ENCODE data around the gene CERS5. TPM values are rescaled to one million over a fixed set of nuclear protein-coding genes. Genes with fewer than 3 reads are reported as not detected.

Gene CERS5
- total and polyA plus RNA-seq, 5 donors from 2014 or later = 45.4 to 61.9 (median 57.1) TPM

DNA sequence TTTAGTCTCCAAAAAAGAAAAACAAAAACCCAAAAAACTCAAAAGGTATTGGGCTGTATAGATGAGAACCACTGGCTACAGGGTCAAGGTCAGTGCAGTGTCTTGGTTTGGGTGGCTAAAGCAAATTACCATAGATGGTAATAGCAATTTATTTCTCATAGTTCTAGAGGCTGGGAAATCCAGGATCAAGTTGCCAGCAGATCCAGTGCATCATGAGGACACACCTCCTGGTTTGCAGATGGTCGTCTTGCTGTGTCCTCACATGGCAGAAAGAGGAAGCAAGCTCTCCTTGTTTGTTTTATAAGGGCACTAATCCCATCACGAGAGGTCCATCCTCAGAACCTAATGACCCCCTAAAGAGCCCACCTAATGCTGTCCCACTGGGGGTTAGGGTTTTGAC lies 44.0 kb downstream of the CERS5 start:
- Mint-ChIP-seq H3K27me3 (no peaks in the 10 kb centered on the region), H3K9me3 (no peaks in the 10 kb centered on the region), H3K4me1 (peaks cover 5 to 43% (median 22%) of the 10 kb centered on the region in 4 donors), H3K36me3 (peaks cover 35% of the 10 kb centered on the region), H3K27ac (no peak overlapping the region), H3K4me3 (no peak overlapping the region)
- Histone ChIP-seq H3K27me3 (ENCODE audit: control insufficient read depth, insufficient read depth, low read length) (no peaks in the 10 kb centered on the region), H3K4me1 (ENCODE audit: control insufficient read depth, insufficient read depth, low read length, poor library complexity, severe bottlenecking) (peaks cover 7% of the 10 kb centered on the region), H3K36me3 (ENCODE audit: control insufficient read depth, insufficient read depth, low read length) (peaks cover 75% of the 10 kb centered on the region), H3K27ac (ENCODE audit: insufficient read depth, low read length, poor library complexity, severe bottlenecking) (no peak overlapping the region), H3K9me3 (ENCODE audit: control insufficient read depth in 2 of 2, low read length in 2 of 2) (no peaks in the 10 kb centered on the region), H3K4me3 (ENCODE audit: low read depth, low read length) (no peak overlapping the region)
- DNase-seq = no peak
- no peak for ATAC-seq (ENCODE audit: low read depth in 2 of 2)

GRCh38 chr12:50121641-50122040 lies 45.5 kb downstream of the CERS5 start:
- ATAC-seq (ENCODE audit: low read depth in 2 of 2) = no peak
- Mint-ChIP-seq H3K4me3 (peak overlapping the region in 1 of 4 donors; percentile 5), H3K4me1 (peaks cover 5 to 48% (median 22%) of the 10 kb centered on the region in 4 donors), H3K27me3 (no peaks in the 10 kb centered on the region), H3K36me3 (peaks cover 33% of the 10 kb centered on the region), H3K9me3 (no peaks in the 10 kb centered on the region), H3K27ac (peak overlapping the region in 2 of 3 donors; percentile 11 to 70)
- Histone ChIP-seq H3K9me3 (ENCODE audit: control insufficient read depth in 2 of 2, low read length in 2 of 2) (no peaks in the 10 kb centered on the region), H3K27ac (ENCODE audit: insufficient read depth, low read length, poor library complexity, severe bottlenecking) (no peak overlapping the region), H3K36me3 (ENCODE audit: control insufficient read depth, insufficient read depth, low read length) (peaks cover 68% of the 10 kb centered on the region), H3K4me3 (ENCODE audit: low read depth, low read length) (no peak overlapping the region), H3K4me1 (ENCODE audit: control insufficient read depth, insufficient read depth, low read length, poor library complexity, severe bottlenecking) (peaks cover 15% of the 10 kb centered on the region), H3K27me3 (ENCODE audit: control insufficient read depth, insufficient read depth, low read length) (no peaks in the 10 kb centered on the region)
- no peak for DNase-seq

DNA sequence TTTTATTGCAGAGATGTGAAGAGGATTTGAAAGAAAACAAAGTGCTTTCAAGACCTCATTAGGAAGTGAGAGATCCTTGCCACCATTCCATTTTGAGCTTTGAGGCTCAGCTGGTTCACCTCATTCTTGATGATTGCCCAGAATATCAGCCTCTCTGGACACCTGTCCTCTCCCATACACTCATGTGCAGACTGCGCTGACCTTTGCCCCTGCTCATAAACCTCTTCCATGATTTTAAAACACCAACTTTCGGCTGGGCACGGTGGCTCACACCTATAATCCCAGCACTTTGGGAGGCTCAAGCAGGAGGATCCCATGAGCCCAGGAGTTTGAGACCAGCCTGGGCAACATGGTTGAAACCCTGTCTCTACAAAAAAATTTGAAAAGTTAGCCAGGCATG lies 46.2 kb downstream of the CERS5 start:
- no peak for DNase-seq
- Mint-ChIP-seq H3K27ac (peak overlapping the region in 1 of 3 donors; percentile 11), H3K27me3 (no peaks in the 10 kb centered on the region), H3K4me1 (peaks cover 5 to 53% (median 27%) of the 10 kb centered on the region in 4 donors), H3K9me3 (no peaks in the 10 kb centered on the region), H3K4me3 (no peak overlapping the region), H3K36me3 (peaks cover 37% of the 10 kb centered on the region)
- no peak for ATAC-seq (ENCODE audit: low read depth in 2 of 2)
- Histone ChIP-seq H3K36me3 (ENCODE audit: control insufficient read depth, insufficient read depth, low read length) (peaks cover 72% of the 10 kb centered on the region), H3K4me1 (ENCODE audit: control insufficient read depth, insufficient read depth, low read length, poor library complexity, severe bottlenecking) (peaks cover 19% of the 10 kb centered on the region), H3K4me3 (ENCODE audit: low read depth, low read length) (no peak overlapping the region), H3K27ac (ENCODE audit: insufficient read depth, low read length, poor library complexity, severe bottlenecking) (no peak overlapping the region), H3K9me3 (ENCODE audit: control insufficient read depth in 2 of 2, low read length in 2 of 2) (no peaks in the 10 kb centered on the region), H3K27me3 (ENCODE audit: control insufficient read depth, insufficient read depth, low read length) (no peaks in the 10 kb centered on the region)

GRCh38 chr12:50120521-50120920 lies 46.6 kb downstream of the CERS5 start:
- no peaks in the 10 kb centered on the region for H3K27me3 Mint-ChIP-seq
- Histone ChIP-seq H3K4me1 (ENCODE audit: control insufficient read depth, insufficient read depth, low read length, poor library complexity, severe bottlenecking) (peaks cover 19% of the 10 kb centered on the region), H3K36me3 (ENCODE audit: control insufficient read depth, insufficient read depth, low read length) (peaks cover 76% of the 10 kb centered on the region), H3K4me3 (ENCODE audit: low read depth, low read length) (no peak overlapping the region), H3K27ac (ENCODE audit: insufficient read depth, low read length, poor library complexity, severe bottlenecking) (no peak overlapping the region), H3K9me3 (ENCODE audit: control insufficient read depth in 2 of 2, low read length in 2 of 2) (no peaks in the 10 kb centered on the region), H3K27me3 (ENCODE audit: control insufficient read depth, insufficient read depth, low read length) (no peaks in the 10 kb centered on the region)
- DNase-seq = no peak
- H3K36me3 Mint-ChIP-seq = peaks cover 37% of the 10 kb centered on the region
- no peaks in the 10 kb centered on the region for H3K9me3 Mint-ChIP-seq
- no peak overlapping the region for H3K4me3 Mint-ChIP-seq
- peaks cover 5 to 53% (median 27%) of the 10 kb centered on the region in 4 donors for H3K4me1 Mint-ChIP-seq
- H3K27ac Mint-ChIP-seq = no peak overlapping the region
- ATAC-seq (ENCODE audit: low read depth in 2 of 2) = no peak

DNA sequence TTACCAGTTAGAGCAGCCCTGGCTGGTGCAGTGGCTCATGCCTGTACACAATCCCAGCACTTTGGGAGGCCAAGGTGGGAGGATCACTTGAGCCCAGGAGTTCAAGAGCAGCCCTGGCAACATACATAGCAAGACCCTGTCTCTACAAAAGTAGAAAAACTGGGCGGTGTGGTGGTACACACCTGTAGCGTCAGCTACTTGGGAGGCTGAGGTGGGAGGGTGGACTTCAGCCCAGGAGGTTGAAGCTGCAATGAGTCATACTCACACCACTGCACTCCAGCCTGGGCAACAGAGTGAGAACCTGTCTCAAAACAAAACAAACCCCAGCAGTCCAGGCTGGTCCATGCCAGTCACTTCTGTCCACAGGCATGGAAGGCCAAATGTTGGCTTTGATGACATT lies 47.8 kb downstream of the CERS5 start:
- Histone ChIP-seq H3K4me3 (ENCODE audit: low read depth, low read length) (no peak overlapping the region), H3K27me3 (ENCODE audit: control insufficient read depth, insufficient read depth, low read length) (no peaks in the 10 kb centered on the region), H3K36me3 (ENCODE audit: control insufficient read depth, insufficient read depth, low read length) (peaks cover 69% of the 10 kb centered on the region), H3K9me3 (ENCODE audit: control insufficient read depth in 2 of 2, low read length in 2 of 2) (no peaks in the 10 kb centered on the region), H3K27ac (ENCODE audit: insufficient read depth, low read length, poor library complexity, severe bottlenecking) (no peak overlapping the region), H3K4me1 (ENCODE audit: control insufficient read depth, insufficient read depth, low read length, poor library complexity, severe bottlenecking) (peaks cover 16% of the 10 kb centered on the region)
- H3K4me1 Mint-ChIP-seq = peaks cover 8 to 52% (median 23%) of the 10 kb centered on the region in 4 donors
- no peak for DNase-seq
- H3K4me3 Mint-ChIP-seq = peak overlapping the region in 1 of 4 donors; percentile 26
- H3K9me3 Mint-ChIP-seq = no peaks in the 10 kb centered on the region
- no peak for ATAC-seq (ENCODE audit: low read depth in 2 of 2)
- peaks cover 39% of the 10 kb centered on the region for H3K36me3 Mint-ChIP-seq
- H3K27ac Mint-ChIP-seq = no peak overlapping the region
- no peaks in the 10 kb centered on the region for H3K27me3 Mint-ChIP-seq

DNA sequence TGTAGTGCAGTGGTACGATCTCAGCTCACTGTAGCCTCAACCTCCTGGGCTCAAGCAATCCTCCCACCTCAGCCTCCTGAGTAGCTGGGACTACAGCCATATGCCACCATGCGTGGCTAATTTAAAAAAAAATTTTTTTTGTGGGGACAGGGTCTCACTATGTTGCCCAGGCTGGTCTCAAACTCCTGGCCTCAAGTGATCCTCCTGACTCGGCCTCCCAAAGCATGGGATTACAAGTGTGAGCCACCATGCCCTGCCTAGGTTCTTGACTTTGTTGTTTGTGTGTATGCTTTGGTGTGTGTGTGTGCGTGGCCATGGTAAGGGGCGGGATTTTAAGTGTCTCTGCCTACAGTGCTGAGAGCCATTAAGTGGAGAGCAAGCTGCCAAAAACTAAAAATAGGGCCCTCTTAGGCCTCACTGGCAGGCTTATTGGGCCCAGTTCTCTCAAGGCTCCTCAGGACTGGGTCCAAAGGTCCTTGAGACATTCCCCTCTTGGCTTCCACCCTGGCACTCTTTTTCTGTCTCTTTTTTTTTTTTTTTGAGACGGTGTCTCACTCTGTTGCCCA lies 50.0 kb downstream of the CERS5 start:
- Mint-ChIP-seq H3K4me3 (peak overlapping the region in 3 of 4 donors; percentile 62 to 74 (median 68)), H3K4me1 (peaks cover 5 to 60% (median 31%) of the 10 kb centered on the region in 4 donors), H3K27ac (peak overlapping the region in 2 of 3 donors; percentile 32 to 52), H3K36me3 (peaks cover 36% of the 10 kb centered on the region), H3K9me3 (no peaks in the 10 kb centered on the region), H3K27me3 (no peaks in the 10 kb centered on the region)
- H3K9me3 ChIP-seq (ENCODE audit: control insufficient read depth in 2 of 2, low read length in 2 of 2) = no peaks in the 10 kb centered on the region
- H3K4me1 ChIP-seq (ENCODE audit: control insufficient read depth, insufficient read depth, low read length, poor library complexity, severe bottlenecking) = peaks cover 33% of the 10 kb centered on the region
- H3K4me3 ChIP-seq (ENCODE audit: low read depth, low read length) = peak overlapping the region; percentile 13
- ATAC-seq (ENCODE audit: low read depth in 2 of 2) (no peak), DNase-seq (no peak)
- no peaks in the 10 kb centered on the region for H3K27me3 ChIP-seq (ENCODE audit: control insufficient read depth, insufficient read depth, low read length)
- no peak overlapping the region for H3K27ac ChIP-seq (ENCODE audit: insufficient read depth, low read length, poor library complexity, severe bottlenecking)
- peaks cover 50% of the 10 kb centered on the region for H3K36me3 ChIP-seq (ENCODE audit: control insufficient read depth, insufficient read depth, low read length)

- Histone ChIP-seq H3K4me3 (ENCODE audit: low read depth, low read length) (peak overlapping the region; percentile 95), H3K36me3 (ENCODE audit: control insufficient read depth, insufficient read depth, low read length) (peaks cover 16% of the 10 kb centered on the region), H3K9me3 (ENCODE audit: control insufficient read depth in 2 of 2, low read length in 2 of 2) (no peaks in the 10 kb centered on the region), H3K4me1 (ENCODE audit: control insufficient read depth, insufficient read depth, low read length, poor library complexity, severe bottlenecking) (peaks cover 45% of the 10 kb centered on the region), H3K27ac (ENCODE audit: insufficient read depth, low read length, poor library complexity, severe bottlenecking) (peak overlapping the region; percentile 94), H3K27me3 (ENCODE audit: control insufficient read depth, insufficient read depth, low read length) (no peaks in the 10 kb centered on the region)
- peak overlapping the region; percentile 97 to 99 (median 98) for H3K4me3 Mint-ChIP-seq
- peak overlapping the region; percentile 99 to 100 (median 100) for H3K27ac Mint-ChIP-seq
- peaks cover 24% of the 10 kb centered on the region for H3K36me3 Mint-ChIP-seq
- DNase-seq = no peak
- H3K9me3 Mint-ChIP-seq = no peaks in the 10 kb centered on the region
- no peak for ATAC-seq (ENCODE audit: low read depth in 2 of 2)
- H3K27me3 Mint-ChIP-seq = no peaks in the 10 kb centered on the region
- peaks cover 5 to 55% (median 40%) of the 10 kb centered on the region in 4 donors for H3K4me1 Mint-ChIP-seq
Observed at GRCh38 chr12:50112456-50113218, 54.5 kb downstream of the CERS5 start.
